22Rv1 (cell line): ENCODE data around the gene HOXA10.

ENCODE experiments used
- H3K27ac ChIP-seq: fragments of 450-650 bp; 2 replicates; pipeline ENCODE4 v1.5.1; 2017
- CTCF ChIP-seq: fragments of 450-650 bp; IDR thresholded peaks from 2 replicates; pipeline ENCODE4 v1.5.1; 2017; ENCODE audit warnings: mild to moderate bottlenecking
- ZFX ChIP-seq: fragments of 450-650 bp; IDR thresholded peaks from 2 replicates; pipeline ENCODE4 v1.6.1; 2017; ENCODE audit warnings: antibody characterized with exemption, borderline replicate concordance

HOXA10 gene

GRCh38 chr7:27184337-27185012 is 10.4 kb upstream of the HOXA10 start:
- H3K27ac ChIP-seq, result no peak overlapping the region
- TF ChIP-seq ZFX, result no peak
- TF ChIP-seq CTCF, result no peak

GRCh38 chr7:27183682-27184336 is 9.7 kb upstream of the HOXA10 start:
- no peak overlapping the region for H3K27ac ChIP-seq
- TF ChIP-seq ZFX (no peak), CTCF (peak; percentile 28; the same call in 1 of the 2 replicates)

GRCh38 chr7:27182861-27183681 is 9.0 kb upstream of the HOXA10 start:
- H3K27ac ChIP-seq, result no peak overlapping the region
- TF ChIP-seq ZFX (no peak), CTCF (no peak)

GRCh38 chr7:27182285-27182841 is 8.2 kb upstream of the HOXA10 start:
- TF ChIP-seq CTCF, result no peak
- TF ChIP-seq ZFX, result no peak
- no peak overlapping the region for H3K27ac ChIP-seq

- H3K27ac ChIP-seq, result no peak overlapping the region
- no peak for TF ChIP-seq ZFX
These were observed 7.7 kb upstream of the HOXA10 start for GRCh38 chr7:27181795-27182275.

GRCh38 chr7:27180431-27181420 is 6.6 kb upstream of the HOXA10 start:
- peak overlapping the region; percentile 46; the same call in 1 of the 2 replicates for H3K27ac ChIP-seq
- no peak for TF ChIP-seq ZFX

GRCh38 chr7:27179503-27180430 is 5.6 kb upstream of the HOXA10 start:
- H3K27ac ChIP-seq, result peak overlapping the region; percentile 46
- TF ChIP-seq CTCF (peak; percentile 100), ZFX (no peak)
